Body of pancreas (tissue), 4 donors: ENCODE results near the gene ZNF521.

Experiments used
- POLR2A ChIP-seq, 3 donors: fragments of 450-650 bp; IDR thresholded peaks; one replicate each; pipeline ENCODE4 v1.6.1; 2016; ENCODE audit warnings: antibody characterized with exemption in 3 of 3, mild to moderate bottlenecking in 2 of 3
- TF ChIP-seq, protein P1 (sequence below), 7 experiments: fragments of 450-650 bp in 4 of 7; fragments of 200-600 bp in 3 of 7; sonication (generic) in 3 of 7; IDR thresholded peaks; one replicate each; pipeline ENCODE4 v1.5.1; 2016 to 2019; ENCODE audit warnings: antibody characterized with exemption in 7 of 7

DNA sequence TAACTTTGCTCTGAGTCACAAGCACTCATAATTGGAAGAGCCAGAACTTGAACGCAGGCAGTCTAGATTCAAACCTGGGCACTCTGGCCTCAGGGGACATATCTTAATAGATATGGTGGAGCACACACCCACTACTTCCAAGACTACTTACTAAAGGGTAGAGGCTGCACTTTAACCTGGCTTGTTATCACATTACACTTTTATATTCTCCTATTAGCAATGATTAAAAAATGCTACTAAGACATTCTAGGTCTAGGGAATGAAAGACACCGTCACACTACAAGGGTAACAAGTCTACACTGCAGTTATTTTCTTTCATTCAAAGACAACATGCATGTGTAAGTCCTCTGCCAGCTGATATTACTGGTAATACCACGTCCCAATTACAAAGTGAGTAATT, 258.8 kb downstream of the ZNF521 start:
- TF ChIP-seq POLR2A (IDR thresholded peaks at IDR 0.05), result no peak
- TF ChIP-seq, protein P1, sequence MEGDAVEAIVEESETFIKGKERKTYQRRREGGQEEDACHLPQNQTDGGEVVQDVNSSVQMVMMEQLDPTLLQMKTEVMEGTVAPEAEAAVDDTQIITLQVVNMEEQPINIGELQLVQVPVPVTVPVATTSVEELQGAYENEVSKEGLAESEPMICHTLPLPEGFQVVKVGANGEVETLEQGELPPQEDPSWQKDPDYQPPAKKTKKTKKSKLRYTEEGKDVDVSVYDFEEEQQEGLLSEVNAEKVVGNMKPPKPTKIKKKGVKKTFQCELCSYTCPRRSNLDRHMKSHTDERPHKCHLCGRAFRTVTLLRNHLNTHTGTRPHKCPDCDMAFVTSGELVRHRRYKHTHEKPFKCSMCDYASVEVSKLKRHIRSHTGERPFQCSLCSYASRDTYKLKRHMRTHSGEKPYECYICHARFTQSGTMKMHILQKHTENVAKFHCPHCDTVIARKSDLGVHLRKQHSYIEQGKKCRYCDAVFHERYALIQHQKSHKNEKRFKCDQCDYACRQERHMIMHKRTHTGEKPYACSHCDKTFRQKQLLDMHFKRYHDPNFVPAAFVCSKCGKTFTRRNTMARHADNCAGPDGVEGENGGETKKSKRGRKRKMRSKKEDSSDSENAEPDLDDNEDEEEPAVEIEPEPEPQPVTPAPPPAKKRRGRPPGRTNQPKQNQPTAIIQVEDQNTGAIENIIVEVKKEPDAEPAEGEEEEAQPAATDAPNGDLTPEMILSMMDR (IDR thresholded peaks at IDR 0.05), result no peak
